ENCODE data around the gene CNGA4.

DNA sequence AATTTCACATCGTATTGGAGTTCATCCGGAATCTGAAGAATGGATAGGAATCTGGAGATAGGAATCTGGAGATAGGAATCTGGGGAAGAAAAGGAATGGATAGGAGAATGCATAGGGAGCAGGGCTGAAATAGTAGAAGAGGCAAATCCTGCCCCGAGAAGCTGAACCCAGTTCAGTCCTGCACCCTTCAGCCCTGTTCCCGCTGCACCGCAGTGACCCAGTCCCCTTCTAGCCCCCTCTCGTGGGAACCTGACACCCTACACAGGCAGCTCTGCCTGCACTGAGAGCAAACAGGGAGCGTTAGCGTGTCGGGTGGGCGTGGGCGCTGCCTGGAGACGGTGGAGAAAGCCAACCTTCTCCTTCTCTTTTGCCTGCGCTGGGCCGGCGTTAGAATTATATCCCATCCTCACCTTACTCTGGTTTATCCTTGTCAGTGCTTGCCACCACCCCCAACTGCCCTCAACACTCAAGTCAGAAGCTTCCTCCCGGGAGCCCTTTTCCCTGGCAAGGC lies 19.7 kb downstream of the CNGA4 start:
- TF ChIP-seq EZH2 (optimal IDR thresholded peaks at IDR 0.05; ENCODE audit: low read depth, low read length) (no peak), CTCF (IDR thresholded peaks at IDR 0.05; ENCODE audit: low read length) (no peak)
